GM06990 (cell line): ENCODE data around the gene GXYLT2.
A peak's percentile ranks its signal among the peaks of the same experiment; 100 is the strongest.

Experiments used
- DNase-seq: peaks from one replicate; pipeline ENCODE4 v3.0.0-alpha.2; 2011; ENCODE audit not compliant: insufficient read length; ENCODE audit errors: extremely low read depth
- H3K27me3 ChIP-seq: replicated peaks from 2 replicates; pipeline ENCODE4 v1.6.0; 2011; ENCODE audit warnings: low read length; ENCODE audit not compliant: control insufficient read depth, insufficient read depth
- H3K36me3 ChIP-seq: 2 replicates; pipeline ENCODE4 v1.5.1; 2011; ENCODE audit warnings: low read length; ENCODE audit not compliant: control insufficient read depth, insufficient read depth
- H3K4me3 ChIP-seq: replicated peaks from 2 replicates; pipeline ENCODE4 v1.5.1; 2011; ENCODE audit warnings: low read depth, mild to moderate bottlenecking, control low read depth, low read length
- TF ChIP-seq, protein P1 (sequence below): IDR thresholded peaks from 2 replicates; pipeline ENCODE4 v1.5.1; 2011; ENCODE audit warnings: low read length, control low read depth, mild to moderate bottlenecking, inconsistent platforms; ENCODE audit not compliant: insufficient read depth, poor library complexity, severe bottlenecking

The GXYLT2 gene

DNA sequence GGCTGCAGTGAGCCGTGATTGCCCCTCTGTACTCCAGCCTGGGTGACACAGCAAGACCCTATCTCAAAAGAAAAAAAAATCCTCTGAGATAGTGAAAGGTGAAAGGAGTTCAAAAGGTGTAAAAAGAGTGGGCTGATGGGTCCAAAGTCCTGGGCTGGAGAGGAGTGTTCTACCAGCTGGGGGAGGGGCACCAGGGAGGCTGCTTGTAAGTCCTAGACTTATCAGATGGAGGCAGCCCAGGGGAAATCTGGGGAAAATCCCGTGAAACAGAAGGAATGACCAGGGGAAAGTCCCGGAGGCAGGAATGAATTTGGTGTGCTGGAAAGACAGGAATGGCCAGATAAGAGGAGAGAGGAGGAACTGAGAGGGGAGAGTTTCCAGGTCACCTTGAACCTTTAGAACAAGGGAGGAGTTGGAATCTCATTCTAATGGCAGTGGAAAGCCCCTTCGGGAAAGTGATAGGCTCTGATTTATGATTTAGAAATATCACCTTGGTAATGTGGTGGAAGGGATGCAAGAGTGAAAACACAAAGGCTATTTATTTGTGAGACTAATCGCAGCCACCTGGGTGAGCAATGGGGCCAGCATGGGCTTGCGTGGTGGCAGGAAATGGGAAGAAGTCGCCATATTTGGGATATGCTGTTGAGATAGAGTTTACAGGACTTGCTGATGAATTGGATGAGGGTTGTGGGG is 85.3 kb downstream of the GXYLT2 start:
- H3K36me3 ChIP-seq = no peaks in the 10 kb centered on the region
- H3K27me3 ChIP-seq = no peaks in the 10 kb centered on the region
- H3K4me3 ChIP-seq = no peak overlapping the region
- DNase-seq = no peak
- TF ChIP-seq, protein P1, sequence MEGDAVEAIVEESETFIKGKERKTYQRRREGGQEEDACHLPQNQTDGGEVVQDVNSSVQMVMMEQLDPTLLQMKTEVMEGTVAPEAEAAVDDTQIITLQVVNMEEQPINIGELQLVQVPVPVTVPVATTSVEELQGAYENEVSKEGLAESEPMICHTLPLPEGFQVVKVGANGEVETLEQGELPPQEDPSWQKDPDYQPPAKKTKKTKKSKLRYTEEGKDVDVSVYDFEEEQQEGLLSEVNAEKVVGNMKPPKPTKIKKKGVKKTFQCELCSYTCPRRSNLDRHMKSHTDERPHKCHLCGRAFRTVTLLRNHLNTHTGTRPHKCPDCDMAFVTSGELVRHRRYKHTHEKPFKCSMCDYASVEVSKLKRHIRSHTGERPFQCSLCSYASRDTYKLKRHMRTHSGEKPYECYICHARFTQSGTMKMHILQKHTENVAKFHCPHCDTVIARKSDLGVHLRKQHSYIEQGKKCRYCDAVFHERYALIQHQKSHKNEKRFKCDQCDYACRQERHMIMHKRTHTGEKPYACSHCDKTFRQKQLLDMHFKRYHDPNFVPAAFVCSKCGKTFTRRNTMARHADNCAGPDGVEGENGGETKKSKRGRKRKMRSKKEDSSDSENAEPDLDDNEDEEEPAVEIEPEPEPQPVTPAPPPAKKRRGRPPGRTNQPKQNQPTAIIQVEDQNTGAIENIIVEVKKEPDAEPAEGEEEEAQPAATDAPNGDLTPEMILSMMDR = no peak

- DNase-seq = no peak
- TF ChIP-seq, protein P1 = no peak
- Histone ChIP-seq H3K27me3 (no peaks in the 10 kb centered on the region), H3K36me3 (no peaks in the 10 kb centered on the region), H3K4me3 (no peak overlapping the region)
Observed at GRCh38 chr3:72973786-72974185, 85.9 kb downstream of the GXYLT2 start.

- DNase-seq = no peak
- TF ChIP-seq, protein P1 = no peak
- no peaks in the 10 kb centered on the region for H3K36me3 ChIP-seq
- H3K27me3 ChIP-seq = no peaks in the 10 kb centered on the region
- H3K4me3 ChIP-seq = no peak overlapping the region
Observed at GRCh38 chr3:72974956-72975355, 87.1 kb downstream of the GXYLT2 start.

DNA sequence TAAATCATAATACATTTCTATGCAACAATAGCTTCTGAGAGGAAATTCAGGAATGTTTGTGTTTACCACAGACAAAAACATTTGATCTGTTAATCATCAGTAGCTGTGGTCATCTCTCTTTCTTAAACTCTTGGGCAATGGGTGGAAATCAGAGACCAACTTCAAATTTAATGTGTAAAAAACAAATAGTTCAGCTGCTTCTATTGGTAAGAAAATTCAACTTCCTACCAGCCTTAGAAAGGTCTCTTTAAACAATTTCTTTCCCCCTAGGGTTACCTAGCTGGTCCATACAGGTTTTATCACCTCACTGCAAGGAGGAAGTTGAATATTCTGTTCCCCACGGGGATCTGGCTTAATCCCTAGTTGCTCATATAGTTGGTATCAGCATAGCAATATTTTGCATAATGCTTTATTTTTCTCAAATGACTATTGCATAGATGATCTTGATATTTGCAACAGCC is 88.5 kb downstream of the GXYLT2 start:
- H3K36me3 ChIP-seq = no peaks in the 10 kb centered on the region
- DNase-seq = no peak
- no peak overlapping the region for H3K4me3 ChIP-seq
- H3K27me3 ChIP-seq = no peaks in the 10 kb centered on the region
- TF ChIP-seq, protein P1 = no peak

DNA sequence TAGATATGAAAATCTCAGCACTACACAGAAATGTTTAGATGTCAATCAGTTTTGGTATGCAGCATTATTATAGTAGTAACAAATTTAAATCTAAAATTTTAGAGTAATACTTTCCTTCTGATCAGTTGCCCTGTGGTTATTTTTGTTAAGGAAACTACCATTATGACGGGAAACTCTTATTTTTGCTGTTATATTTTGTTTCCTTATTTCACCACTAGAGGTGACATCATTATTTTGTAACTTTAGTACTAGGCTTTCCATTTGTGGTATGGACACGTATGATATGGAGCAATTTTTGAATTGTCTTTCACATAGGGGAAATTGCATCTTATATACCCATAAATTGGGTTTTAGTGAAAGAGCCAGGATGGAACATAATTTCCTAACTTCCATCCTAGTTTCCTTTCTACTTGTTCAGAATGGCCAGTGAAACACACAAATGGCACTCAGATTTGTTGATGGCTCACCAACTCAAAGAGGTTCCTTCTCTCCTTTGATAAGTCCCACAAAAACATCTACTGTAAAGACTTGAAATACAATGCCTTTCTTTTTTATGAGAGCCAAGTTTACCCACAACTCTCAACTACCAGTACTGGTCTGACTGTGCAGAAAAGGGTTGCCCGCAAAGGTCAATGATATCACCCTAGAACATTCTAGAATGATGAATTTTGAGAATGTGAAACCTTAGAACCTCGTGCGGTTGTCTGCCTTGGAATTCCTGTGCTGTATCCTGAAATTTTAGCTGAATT is 89.4 kb downstream of the GXYLT2 start:
- TF ChIP-seq, protein P1 = no peak
- H3K36me3 ChIP-seq = no peaks in the 10 kb centered on the region
- no peaks in the 10 kb centered on the region for H3K27me3 ChIP-seq
- DNase-seq = peak; percentile 28
- H3K4me3 ChIP-seq = no peak overlapping the region
